ENCODE data around the gene ZNHIT2.
A peak's percentile ranks its signal among the peaks of the same experiment; 100 is the strongest.

ZNHIT2 gene

DNA sequence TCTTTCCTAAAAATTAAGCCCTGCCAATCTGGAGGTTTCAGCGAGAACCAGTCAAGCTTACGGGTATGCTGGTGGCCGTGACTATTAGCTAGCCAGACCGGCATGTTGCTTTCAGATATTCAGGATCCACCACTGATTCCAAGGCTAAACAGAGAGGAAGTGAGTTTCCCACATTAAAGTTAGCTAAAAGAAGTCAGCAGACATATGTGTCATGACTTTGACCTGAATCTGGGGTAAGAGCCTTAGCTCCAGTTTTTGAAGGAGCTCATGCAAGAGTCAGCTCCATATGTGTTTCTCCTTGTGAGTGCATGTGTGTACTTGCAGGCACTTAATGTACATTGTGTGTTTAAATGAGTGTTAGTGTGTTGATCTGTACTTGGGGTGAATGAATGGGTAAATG is 32.1 kb downstream of the ZNHIT2 start:
- DNase-seq (ENCODE audit: extremely low read depth, insufficient read length): no peak
- H3K4me3 ChIP-seq (replicated peaks; ENCODE audit: low read depth, low read length): no peak overlapping the region
- TF ChIP-seq, protein P1, sequence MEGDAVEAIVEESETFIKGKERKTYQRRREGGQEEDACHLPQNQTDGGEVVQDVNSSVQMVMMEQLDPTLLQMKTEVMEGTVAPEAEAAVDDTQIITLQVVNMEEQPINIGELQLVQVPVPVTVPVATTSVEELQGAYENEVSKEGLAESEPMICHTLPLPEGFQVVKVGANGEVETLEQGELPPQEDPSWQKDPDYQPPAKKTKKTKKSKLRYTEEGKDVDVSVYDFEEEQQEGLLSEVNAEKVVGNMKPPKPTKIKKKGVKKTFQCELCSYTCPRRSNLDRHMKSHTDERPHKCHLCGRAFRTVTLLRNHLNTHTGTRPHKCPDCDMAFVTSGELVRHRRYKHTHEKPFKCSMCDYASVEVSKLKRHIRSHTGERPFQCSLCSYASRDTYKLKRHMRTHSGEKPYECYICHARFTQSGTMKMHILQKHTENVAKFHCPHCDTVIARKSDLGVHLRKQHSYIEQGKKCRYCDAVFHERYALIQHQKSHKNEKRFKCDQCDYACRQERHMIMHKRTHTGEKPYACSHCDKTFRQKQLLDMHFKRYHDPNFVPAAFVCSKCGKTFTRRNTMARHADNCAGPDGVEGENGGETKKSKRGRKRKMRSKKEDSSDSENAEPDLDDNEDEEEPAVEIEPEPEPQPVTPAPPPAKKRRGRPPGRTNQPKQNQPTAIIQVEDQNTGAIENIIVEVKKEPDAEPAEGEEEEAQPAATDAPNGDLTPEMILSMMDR (IDR thresholded peaks at IDR 0.05; ENCODE audit: insufficient read depth, low read length, poor library complexity, severe bottlenecking): no peak
- peaks cover 26% of the 10 kb centered on the region for H3K36me3 ChIP-seq (ENCODE audit: control insufficient read depth, insufficient read depth, low read length)
- no peaks in the 10 kb centered on the region for H3K27me3 ChIP-seq (replicated peaks; ENCODE audit: control insufficient read depth, insufficient read depth, low read length)

DNA sequence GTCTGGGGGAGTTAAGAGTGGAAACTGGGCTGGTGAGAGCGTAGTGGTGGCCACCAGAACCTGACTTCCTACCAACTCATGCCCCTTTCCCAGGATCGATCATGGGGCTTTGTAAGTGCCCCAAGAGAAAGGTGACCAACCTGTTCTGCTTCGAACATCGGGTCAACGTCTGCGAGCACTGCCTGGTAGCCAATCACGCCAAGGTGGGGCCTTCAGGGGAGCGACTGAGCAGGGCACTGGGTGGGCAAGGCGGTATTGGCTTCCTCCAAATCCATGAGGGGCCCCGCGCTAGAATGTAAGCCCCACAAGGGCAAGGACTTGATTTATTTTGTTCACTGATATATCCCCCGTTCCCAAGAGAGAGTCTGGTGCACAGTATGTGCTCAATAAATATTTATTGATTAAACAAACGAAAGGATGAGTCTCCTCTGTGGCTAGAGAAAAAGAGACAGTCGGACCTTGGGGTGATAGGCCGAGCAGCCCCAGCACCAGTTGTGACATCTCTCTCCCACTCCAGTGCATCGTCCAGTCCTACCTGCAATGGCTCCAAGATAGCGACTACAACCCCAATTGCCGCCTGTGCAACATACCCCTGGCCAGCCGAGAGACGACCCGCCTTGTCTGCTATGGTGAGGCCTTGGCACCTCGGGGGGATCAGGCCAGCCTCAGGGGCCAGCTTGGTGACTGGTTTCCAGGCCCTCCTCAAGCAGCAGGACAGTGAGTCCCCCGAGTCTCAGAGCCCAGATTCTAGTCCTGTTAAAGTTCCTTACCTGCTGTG is 32.7 kb downstream of the ZNHIT2 start:
- H3K36me3 ChIP-seq (ENCODE audit: control insufficient read depth, insufficient read depth, low read length): peaks cover 29% of the 10 kb centered on the region

DNA sequence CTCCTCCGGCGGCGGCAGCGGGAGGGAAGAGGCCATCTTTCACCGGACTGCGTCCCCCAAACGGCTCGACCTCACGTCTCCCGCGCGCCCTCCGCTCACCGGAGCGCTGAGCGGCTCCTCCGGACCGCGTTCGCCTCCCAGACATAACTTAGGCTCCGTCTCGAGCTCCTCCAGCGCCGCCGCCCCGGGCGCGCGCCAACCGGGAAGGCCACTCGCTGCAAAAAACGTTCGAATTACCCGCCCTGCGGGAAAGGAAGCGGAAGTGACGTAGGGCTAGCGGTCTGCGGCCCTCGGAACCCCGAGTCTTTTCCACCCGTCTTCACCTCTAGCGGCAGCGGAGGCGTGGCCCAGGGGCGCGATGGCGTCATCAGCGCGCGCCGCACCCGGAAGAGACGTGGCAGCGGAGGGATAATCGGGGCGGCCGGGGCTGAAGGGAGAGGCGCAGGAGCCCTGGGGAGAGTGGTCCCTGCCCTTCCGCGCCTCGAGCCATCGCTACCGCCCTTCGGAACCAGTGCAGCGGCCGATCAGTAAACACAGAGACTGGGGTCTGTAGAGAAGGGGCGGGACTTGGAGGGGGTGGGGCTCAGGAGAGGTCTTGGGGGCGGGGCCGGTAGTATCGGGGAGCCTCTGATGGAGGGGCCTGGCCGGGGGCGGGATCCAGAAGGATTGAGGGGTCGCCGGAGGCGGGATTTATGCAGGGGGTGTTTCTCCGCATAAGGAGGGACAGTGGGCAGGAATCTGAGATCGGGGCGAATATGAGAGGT is 33.5 kb downstream of the ZNHIT2 start, which contains the start of the genes CDCA5 and ZFPL1:
Gene CDCA5 (minus strand): TSS at position 207 of the 764 bp plus-strand sequence. CDS start 62 bp downstream, at position 145.
Gene ZFPL1 (plus strand): TSS at position 389 of the 764 bp plus-strand sequence. CDS start 477 bp downstream, outside the sequence.
- TF ChIP-seq, protein P1 (IDR thresholded peaks at IDR 0.05; ENCODE audit: insufficient read depth, low read length, poor library complexity, severe bottlenecking): no peak
- Histone ChIP-seq H3K4me3 (replicated peaks; ENCODE audit: low read depth, low read length) (peak within 1 kb of the TSS; percentile 73), H3K27me3 (replicated peaks; ENCODE audit: control insufficient read depth, insufficient read depth, low read length) (no peaks in the 10 kb centered on the region), H3K36me3 (ENCODE audit: control insufficient read depth, insufficient read depth, low read length) (peaks cover 24% of the 10 kb centered on the region)
- DNase-seq (ENCODE audit: extremely low read depth, insufficient read length): peak; percentile 97

More for the DNA sequence above, 32.7 kb downstream of the ZNHIT2 start:
- Histone ChIP-seq H3K4me3 (replicated peaks; ENCODE audit: low read depth, low read length) (peak overlapping the region; percentile 73), H3K27me3 (replicated peaks; ENCODE audit: control insufficient read depth, insufficient read depth, low read length) (no peaks in the 10 kb centered on the region)
- TF ChIP-seq, protein P1 (IDR thresholded peaks at IDR 0.05; ENCODE audit: insufficient read depth, low read length, poor library complexity, severe bottlenecking): no peak
- DNase-seq (ENCODE audit: extremely low read depth, insufficient read length): no peak

DNA sequence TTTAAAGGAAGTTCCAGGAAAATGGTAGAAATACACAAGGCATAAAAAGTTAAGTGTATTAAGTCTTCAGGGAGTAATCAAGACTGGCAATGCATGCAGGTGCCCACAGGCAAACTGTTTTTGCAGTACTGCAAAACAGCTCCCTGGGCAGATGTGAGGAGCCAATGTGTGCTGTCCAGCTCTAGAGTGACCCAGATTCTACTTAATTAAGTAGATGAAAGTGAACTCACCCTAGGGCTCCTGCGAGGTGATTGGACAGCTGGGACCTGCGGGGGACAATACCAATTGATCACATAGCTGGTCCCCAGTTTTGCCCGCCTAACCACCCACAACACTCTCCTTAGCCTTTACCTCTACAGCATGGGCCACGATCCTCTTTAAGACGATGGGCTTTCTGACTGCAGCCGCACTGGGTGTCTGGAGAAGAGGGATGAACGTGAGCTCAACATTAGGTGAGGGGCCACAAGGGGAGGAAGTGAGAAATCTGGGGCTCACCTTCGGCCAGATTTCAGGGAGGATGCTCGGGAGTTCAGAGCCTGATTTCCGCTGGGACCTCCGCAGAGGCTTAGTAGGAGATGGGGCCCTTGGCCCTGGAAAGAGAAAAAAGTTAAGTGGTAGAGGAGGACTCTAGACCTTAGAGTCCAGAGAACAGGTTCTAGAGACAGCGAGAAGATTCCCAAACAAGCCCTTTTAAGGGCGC is 34.2 kb downstream of the ZNHIT2 start:
- H3K36me3 ChIP-seq (ENCODE audit: control insufficient read depth, insufficient read depth, low read length): peaks cover 25% of the 10 kb centered on the region
- TF ChIP-seq, protein P1 (IDR thresholded peaks at IDR 0.05; ENCODE audit: insufficient read depth, low read length, poor library complexity, severe bottlenecking): no peak

DNA sequence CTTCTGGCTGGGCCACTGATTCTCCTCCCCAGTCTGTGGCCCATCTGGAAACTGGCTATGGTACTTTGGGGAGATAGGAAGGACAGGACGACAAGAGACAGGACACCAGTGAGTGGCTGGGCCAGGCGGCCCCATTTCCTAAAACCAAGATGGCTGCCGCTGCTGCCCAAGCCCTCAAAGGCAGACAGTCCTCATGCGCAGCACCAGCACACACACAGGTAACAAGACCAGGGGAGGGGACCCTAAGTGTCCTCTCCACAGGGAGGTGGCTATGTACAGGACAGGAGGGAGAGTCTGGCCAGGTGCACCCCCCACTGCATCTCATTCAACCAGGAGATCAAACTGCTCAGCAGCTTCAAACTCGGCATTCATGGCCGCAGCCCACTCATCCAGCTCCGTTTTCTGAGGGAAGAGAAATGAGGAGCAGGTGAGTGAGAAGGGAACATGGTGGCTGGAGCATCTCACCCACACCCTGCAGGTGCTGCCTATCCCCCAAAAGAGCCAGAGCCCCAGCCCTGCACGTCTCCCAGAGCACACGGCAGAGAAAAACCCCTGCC is 38.6 kb downstream of the ZNHIT2 start:
- H3K4me3 ChIP-seq (replicated peaks; ENCODE audit: low read depth, low read length): peak overlapping the region; percentile 20

More for the DNA sequence above, 34.2 kb downstream of the ZNHIT2 start:
- Histone ChIP-seq H3K27me3 (replicated peaks; ENCODE audit: control insufficient read depth, insufficient read depth, low read length) (no peaks in the 10 kb centered on the region), H3K4me3 (replicated peaks; ENCODE audit: low read depth, low read length) (peak overlapping the region; percentile 73)
- DNase-seq (ENCODE audit: extremely low read depth, insufficient read length): no peak

More for the DNA sequence above, 38.6 kb downstream of the ZNHIT2 start:
- DNase-seq (ENCODE audit: extremely low read depth, insufficient read length): no peak
- TF ChIP-seq, protein P1 (IDR thresholded peaks at IDR 0.05; ENCODE audit: insufficient read depth, low read length, poor library complexity, severe bottlenecking): no peak
- Histone ChIP-seq H3K36me3 (ENCODE audit: control insufficient read depth, insufficient read depth, low read length) (peaks cover 17% of the 10 kb centered on the region), H3K27me3 (replicated peaks; ENCODE audit: control insufficient read depth, insufficient read depth, low read length) (no peaks in the 10 kb centered on the region)
